Measurements from ENCODE around the gene NCBP3.

The NCBP3 gene

GRCh38 chr17:3852561-3852960 is 6.5 kb upstream of the NCBP3 start:
- Histone ChIP-seq H3K9me3 (ENCODE audit: severe bottlenecking) (no peaks in the 10 kb centered on the region), H3K27me3 (ENCODE audit: insufficient read depth, low read depth, severe bottlenecking) (no peaks in the 10 kb centered on the region), H3K27ac (no peak overlapping the region), H3K36me3 (no peaks in the 10 kb centered on the region), H3K4me3 (ENCODE audit: low read depth, low read length) (no peak overlapping the region)
- TF ChIP-seq, protein P1, sequence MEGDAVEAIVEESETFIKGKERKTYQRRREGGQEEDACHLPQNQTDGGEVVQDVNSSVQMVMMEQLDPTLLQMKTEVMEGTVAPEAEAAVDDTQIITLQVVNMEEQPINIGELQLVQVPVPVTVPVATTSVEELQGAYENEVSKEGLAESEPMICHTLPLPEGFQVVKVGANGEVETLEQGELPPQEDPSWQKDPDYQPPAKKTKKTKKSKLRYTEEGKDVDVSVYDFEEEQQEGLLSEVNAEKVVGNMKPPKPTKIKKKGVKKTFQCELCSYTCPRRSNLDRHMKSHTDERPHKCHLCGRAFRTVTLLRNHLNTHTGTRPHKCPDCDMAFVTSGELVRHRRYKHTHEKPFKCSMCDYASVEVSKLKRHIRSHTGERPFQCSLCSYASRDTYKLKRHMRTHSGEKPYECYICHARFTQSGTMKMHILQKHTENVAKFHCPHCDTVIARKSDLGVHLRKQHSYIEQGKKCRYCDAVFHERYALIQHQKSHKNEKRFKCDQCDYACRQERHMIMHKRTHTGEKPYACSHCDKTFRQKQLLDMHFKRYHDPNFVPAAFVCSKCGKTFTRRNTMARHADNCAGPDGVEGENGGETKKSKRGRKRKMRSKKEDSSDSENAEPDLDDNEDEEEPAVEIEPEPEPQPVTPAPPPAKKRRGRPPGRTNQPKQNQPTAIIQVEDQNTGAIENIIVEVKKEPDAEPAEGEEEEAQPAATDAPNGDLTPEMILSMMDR (IDR thresholded peaks at IDR 0.05; ENCODE audit: low read depth, low read length): no peak
- no peak for DNase-seq

DNA sequence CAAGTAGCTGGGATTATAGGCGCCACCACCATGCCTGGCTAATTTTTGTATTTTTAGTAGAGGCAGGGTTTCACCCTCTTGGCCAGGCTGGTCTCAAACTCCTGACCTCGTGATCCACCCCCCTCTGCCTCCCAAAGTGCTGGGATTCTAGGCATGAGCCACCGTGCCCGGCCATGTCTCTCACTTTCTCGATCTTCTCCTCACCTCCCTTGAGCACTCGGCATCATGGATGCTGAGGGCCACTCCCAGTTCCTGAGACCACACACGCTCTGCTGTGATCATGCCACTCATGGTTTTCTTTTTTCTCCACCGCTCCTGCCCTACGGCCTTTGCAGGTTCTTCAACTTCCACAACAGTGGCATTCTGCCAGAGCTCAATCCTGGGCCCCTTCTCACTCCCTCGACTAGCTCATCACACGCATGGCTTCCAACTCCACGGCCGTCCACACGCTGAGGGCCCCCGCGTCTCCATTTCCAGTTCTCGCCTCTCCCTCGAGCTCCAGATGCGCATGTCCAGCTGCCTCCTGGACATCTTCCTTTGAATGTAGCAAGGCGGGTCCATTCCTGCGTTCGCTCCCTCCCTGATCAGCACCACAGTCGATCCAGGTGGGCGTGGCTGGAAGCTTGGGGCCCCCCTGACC is 5.5 kb upstream of the NCBP3 start:
- Histone ChIP-seq H3K4me3 (ENCODE audit: low read depth, low read length) (no peak overlapping the region), H3K36me3 (no peaks in the 10 kb centered on the region), H3K27ac (no peak overlapping the region), H3K9me3 (ENCODE audit: severe bottlenecking) (no peaks in the 10 kb centered on the region), H3K27me3 (ENCODE audit: insufficient read depth, low read depth, severe bottlenecking) (no peaks in the 10 kb centered on the region)
- TF ChIP-seq, protein P1 (IDR thresholded peaks at IDR 0.05; ENCODE audit: low read depth, low read length): no peak
- no peak for DNase-seq

DNA sequence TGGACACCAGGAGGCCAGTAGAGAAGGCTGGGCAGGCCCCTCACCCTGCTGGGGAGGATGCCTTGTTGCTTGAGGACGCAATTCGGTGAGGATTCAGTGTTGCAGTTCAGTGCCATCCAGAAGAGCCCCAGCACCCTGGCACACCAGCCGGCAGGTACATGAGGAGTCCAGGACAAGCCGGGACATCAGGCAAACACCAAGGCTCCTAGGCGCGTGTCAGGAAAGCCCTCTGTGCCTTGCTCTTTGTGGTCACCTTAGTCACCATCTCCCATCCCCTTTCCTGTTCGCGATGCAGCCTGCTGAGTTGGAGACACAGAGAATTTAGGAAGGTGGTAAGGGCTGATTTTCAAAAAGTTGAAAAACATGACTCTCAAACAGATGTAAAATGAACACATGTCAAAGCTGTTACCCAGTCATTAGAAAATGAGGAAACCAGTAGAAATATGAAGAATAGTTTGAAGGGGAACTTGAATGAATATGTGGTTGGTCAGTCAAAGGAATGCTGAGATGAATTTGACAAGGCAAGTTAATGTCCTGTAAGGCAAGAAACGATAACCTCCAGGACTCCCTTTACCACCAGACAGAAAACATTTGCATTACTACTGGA is 2.3 kb upstream of the NCBP3 start:
- Histone ChIP-seq H3K9me3 (ENCODE audit: severe bottlenecking) (no peaks in the 10 kb centered on the region), H3K27ac (no peak overlapping the region), H3K4me3 (ENCODE audit: low read depth, low read length) (no peak overlapping the region), H3K27me3 (ENCODE audit: insufficient read depth, low read depth, severe bottlenecking) (no peaks in the 10 kb centered on the region), H3K36me3 (peaks cover 14% of the 10 kb centered on the region)
- DNase-seq: no peak
- TF ChIP-seq, protein P1 (IDR thresholded peaks at IDR 0.05; ENCODE audit: low read depth, low read length): no peak

GRCh38 chr17:3847165-3847670 is 1.2 kb upstream of the NCBP3 start:
- TF ChIP-seq, protein P1 (IDR thresholded peaks at IDR 0.05; ENCODE audit: low read depth, low read length): no peak
- Histone ChIP-seq H3K36me3 (peaks cover 25% of the 10 kb centered on the region), H3K4me3 (ENCODE audit: low read depth, low read length) (no peak overlapping the region), H3K9me3 (ENCODE audit: severe bottlenecking) (no peaks in the 10 kb centered on the region), H3K27ac (no peak overlapping the region), H3K27me3 (ENCODE audit: insufficient read depth, low read depth, severe bottlenecking) (no peaks in the 10 kb centered on the region)
- no peak for DNase-seq

- H3K36me3 ChIP-seq: peaks cover 31% of the 10 kb centered on the region
- TF ChIP-seq, protein P1 (IDR thresholded peaks at IDR 0.05; ENCODE audit: low read depth, low read length): no peak
- no peaks in the 10 kb centered on the region for H3K27me3 ChIP-seq (ENCODE audit: insufficient read depth, low read depth, severe bottlenecking)
- DNase-seq: no peak
- no peak overlapping the region for H3K27ac ChIP-seq
- H3K4me3 ChIP-seq (ENCODE audit: low read depth, low read length): peak overlapping the region; percentile 21; the same call in 1 of the 2 replicates
- H3K9me3 ChIP-seq (ENCODE audit: severe bottlenecking): no peaks in the 10 kb centered on the region
These were observed 555 bp upstream of the NCBP3 start for GRCh38 chr17:3846437-3847164.

Data from WERI-Rb-1 (cell line).